HG02759 (cell line): ENCODE data around the gene IQGAP3.
"Not testable (repeated sequence)": the region's sequence is repeated elsewhere in the genome, so short reads cannot be mapped to it uniquely, and the experiment has no call there.

Experiments
- ATAC-seq: cut with Tn5 transposase; IDR thresholded peaks from one replicate; pipeline ENCODE4 v1.9.1; 2021; ENCODE audit warnings: mild to moderate bottlenecking, moderate library complexity; ENCODE audit not compliant: unreplicated experiment

Gene IQGAP3

GRCh38 chr1:156571261-156571852, 1.0 kb downstream of the IQGAP3 start:
- ATAC-seq = no peak

GRCh38 chr1:156566436-156566835, 5.9 kb downstream of the IQGAP3 start:
- ATAC-seq = no peak

- no peak for ATAC-seq
These were observed 6.8 kb downstream of the IQGAP3 start for GRCh38 chr1:156565519-156565918.

DNA sequence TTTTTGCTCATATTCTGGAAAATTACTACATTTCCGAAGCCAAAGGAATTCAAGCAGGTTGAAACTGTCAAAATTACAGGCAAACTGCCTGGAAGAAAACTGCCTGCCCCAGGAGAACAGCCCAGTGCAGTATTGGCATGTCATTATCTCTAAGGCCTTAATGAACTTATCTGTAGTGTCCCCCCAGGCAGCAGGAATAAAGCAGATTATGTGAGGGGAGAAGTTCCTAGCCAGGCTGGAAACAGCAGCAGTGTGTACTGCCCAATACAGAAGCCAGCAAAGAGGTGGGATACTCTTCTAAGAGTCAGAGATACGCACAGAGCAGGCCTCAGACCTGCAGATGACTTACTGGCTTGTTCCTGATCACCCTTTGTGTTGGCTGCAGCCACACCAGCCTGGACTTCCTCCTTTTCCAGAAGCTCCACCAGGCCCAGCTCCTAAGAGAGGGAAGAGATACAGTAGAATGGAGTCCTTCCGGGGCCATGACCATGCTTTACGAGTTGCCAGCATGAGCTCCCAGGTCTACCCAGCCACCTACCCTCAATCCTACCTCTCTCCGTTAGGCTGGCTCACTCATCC, 11.7 kb downstream of the IQGAP3 start:
- ATAC-seq = no peak

GRCh38 chr1:156559797-156560385, 12.5 kb downstream of the IQGAP3 start:
- no peak for ATAC-seq

DNA sequence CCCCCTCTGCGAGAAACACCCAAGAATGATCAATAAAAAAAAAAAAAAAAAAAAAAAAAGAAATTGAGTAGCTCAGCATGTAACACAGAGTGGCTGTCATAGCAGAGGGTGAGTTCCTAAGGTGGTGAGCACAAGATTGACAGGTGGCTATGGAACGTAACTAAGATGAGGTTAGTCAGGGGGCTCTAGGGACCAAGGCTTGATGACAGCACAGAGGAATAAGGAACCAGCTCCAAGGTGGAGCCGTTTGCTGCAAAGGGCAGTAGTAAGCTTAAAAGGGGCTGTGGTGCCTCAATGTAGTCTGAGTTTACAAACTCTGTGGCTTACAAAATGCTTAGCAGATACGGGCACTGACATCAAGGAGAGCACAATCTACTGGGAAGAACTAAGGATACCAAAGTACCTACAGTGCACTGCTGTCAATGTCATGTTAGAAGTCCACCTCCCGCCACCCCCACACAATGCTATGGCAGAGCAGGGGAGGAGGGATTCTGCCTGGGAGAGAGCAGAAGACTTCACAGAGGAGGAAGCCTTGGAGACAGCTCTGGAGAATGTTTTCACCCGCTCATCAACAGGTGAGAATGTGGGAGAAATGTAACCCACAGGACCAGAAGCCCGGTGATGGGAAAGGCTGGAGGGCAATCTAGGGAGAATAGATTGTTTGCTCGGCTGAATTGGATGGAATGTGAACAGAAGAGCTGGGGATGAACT, 13.1 kb downstream of the IQGAP3 start:
- ATAC-seq = no peak

- ATAC-seq = no peak
These were observed 16.0 kb downstream of the IQGAP3 start for GRCh38 chr1:156556354-156556753.

DNA sequence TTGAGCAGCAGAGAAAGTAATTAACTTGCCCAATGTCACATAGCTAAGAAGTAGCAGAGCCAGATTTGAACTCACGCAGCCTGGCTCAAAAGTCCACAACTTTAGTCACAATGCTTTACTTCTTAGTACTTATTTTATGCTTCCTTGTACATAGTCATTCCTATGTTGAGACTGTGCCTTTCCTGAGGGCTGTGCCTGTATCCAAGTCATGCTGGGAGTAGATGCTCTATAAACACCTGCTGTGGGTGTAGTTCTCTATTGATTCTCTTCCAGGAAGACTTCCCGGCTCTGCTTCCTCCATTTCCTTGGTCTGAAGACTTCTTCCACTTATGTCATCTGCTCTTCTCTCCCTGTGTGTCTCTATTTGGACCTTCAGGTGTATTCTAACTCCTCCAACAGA, 16.6 kb downstream of the IQGAP3 start:
- ATAC-seq = no peak

DNA sequence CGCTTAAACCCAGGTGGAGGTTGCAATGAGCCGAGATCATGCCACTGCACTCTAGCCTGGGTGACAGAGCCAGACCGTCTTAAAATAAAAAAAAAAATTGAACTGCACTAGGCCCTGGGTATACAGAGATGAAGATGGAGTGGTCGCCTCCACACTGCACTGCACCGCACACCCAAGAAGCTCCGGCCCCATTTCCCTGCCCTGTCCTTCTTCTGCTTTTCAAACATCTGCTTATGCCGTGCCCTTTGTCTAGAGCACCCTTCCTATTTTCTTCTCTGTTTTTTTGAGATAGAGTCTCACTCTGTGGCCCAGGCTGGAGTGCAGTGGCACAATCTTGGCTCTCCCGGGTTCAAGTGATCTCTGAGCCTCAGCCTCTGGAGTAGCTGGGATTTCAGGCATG, 17.4 kb downstream of the IQGAP3 start:
- ATAC-seq = no peak

GRCh38 chr1:156553860-156554485, 18.4 kb downstream of the IQGAP3 start:
- no peak for ATAC-seq

DNA sequence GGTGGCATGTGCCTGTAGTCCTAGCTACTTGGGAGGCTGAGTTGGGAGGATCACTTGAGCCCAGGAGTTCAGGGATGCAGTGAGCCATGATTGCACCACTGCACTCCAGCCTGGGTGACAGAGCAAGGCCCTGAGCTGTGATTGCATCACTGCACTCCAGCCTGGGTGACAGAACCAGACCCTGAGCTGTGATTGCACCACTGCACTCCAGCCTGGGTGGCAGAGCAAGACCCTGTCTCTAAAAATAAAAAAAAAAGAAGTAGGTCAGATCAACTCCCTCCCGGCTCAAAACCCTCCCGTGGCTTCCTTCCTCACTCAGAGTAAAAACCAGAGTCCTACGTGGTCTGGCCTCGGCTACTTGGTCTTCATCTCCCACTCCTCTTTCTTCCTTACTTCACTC, 19.4 kb downstream of the IQGAP3 start:
- not testable (repeated sequence) for ATAC-seq

DNA sequence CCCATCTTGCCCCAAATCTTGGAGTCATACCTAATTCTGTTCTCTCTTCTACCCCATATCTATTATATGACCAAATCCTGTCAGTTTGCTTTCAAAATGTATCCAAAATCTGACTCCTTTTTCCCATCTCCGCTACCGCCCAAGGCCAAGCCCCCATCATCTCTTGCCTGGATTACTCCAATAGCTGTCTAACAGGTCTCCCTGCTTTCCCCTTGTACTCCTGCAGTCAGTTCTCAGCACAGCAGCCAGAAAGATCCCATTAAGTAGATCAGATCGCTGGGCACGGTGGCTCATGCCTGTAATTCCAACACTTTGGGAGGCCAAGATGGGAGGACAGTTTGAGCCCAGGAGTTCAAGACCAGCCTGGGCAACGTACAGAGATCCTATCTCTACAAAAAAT, 19.8 kb downstream of the IQGAP3 start:
- no peak for ATAC-seq

- ATAC-seq = no peak
These were observed 20.5 kb downstream of the IQGAP3 start for GRCh38 chr1:156551869-156552268.

DNA sequence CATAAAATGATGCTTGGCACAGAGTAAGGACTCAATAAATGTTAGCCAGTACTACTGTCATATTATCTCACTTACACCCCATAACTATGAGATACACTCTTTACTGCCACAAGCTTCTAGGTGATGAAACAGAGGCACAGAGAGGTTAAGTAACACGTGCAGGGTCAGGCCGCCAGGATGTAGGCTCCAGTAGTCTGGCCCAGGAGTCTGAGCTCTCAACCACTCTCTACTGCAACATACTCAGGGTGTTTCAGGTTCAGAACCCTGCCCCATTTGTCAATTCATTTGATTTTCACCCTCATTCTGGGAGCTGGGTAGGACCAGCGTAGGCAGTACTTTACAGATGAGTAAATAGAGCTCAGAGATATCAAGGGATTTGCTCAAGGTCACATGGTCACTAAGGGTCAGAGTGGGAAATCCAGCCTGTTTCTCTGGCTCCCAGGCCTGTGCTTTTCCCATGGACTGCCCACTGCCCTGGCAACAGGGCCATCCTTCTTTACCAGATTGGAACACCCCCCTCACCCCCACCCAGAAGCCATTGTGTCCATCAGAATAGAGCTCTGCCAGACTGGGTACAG, 21.2 kb downstream of the IQGAP3 start:
- ATAC-seq = no peak

- ATAC-seq = no peak
These were observed 22.0 kb downstream of the IQGAP3 start for GRCh38 chr1:156550346-156550745.

DNA sequence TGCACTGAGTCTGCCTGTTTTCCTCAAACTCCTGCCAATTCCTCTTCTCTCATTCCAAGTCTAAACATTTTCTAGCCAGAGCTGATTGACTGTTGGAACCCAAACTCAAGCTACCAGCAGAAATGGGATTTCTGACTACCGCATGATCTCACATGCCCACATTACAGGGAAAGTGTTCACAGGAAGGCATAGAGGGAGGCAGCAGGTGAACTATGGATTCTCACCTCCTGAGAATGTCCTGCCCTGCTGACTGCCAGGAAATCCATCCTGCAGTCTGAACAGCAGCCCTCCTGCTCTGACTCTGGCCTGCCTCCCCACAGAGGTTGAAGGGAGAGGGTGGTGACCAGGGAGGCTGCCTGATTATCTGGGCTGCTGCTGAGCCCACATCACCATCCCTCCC, 22.5 kb downstream of the IQGAP3 start:
- ATAC-seq = no peak

DNA sequence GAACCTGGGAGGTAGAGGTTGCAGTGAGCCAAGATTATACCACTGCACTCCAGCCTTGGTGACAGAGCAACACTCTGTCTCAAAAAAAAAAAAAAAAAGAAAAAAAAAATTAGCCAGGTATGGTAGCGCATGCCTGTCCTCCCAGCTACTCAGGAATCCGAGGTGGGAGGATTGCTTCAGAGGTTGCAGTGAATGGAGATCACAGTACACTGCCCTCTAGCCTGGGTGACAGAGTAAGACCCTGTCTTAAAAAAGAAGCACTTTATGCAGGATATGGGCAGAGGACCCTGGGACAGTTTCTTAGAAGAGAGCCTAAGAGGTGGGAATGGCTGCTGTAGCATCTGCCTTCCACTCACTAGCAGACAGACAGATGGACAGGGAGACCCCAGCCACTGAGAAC, 23.0 kb downstream of the IQGAP3 start:
- no peak for ATAC-seq

- ATAC-seq = no peak
These were observed 24.4 kb downstream of the IQGAP3 start for GRCh38 chr1:156547982-156548381.

DNA sequence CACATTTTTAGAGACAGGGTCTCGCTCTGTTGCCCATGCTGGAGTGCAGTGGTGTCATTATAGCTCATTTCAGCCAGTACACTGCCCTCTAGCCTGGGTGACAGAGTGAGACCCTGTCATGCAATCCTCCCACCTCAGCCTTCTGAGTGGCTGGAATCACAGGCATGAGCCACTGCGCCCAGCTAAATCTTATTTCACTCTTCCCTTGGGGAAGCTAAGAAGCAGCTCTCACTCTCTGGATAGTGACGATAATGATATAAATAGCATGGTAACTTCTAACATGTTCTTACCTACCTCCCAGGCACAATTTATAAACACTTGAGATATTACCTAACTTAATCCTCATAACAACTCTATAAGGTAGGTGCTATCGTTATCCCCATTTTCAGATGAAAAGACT, 24.9 kb downstream of the IQGAP3 start:
- no peak for ATAC-seq

DNA sequence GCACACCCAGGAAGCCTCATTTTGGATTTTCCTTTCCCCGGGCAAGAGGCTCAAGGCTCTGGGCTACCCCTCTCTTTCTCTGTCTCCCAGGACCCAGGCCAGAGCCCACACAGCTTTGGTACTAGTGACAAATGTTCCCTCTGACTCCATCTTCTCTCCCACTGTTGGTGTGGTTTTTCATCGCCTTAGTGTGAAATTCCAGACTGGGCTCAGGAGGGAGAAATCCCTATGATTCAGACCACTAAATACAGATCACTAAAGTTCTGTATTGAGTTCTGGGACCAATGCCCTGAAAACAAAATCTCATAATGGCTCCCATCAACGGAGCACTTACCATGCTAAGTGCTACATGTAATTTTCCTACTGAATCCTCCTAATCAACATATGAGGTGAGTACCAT, 26.1 kb downstream of the IQGAP3 start:
- ATAC-seq = no peak

- ATAC-seq = no peak
These were observed 27.7 kb downstream of the IQGAP3 start for GRCh38 chr1:156544592-156545102.
